Measurements from ENCODE around the gene MATN4. TPM values are rescaled to one million over a fixed set of nuclear protein-coding genes. Genes with fewer than 3 reads are reported as not detected.

The MATN4 gene
- total and polyA plus RNA-seq, 7 donors: not detected

- ATAC-seq: no peak
- 69 to 74% (median 69%) methylated on average over 3 of the region's 3 CpGs for WGBS, 3 donors
- Histone ChIP-seq H3K4me3 (no peak overlapping the region), H3K27me3 (ENCODE audit: insufficient read depth in 3 of 3, low read length in 2 of 3) (no peaks in the 10 kb centered on the region), H3K4me1 (no peaks in the 10 kb centered on the region), H3K36me3 (ENCODE audit: insufficient read depth in 1 of 2, low read depth in 1 of 2) (no peaks in the 10 kb centered on the region), H3K9me3 (no peaks in the 10 kb centered on the region), H3K27ac (no peak overlapping the region)
- no peak for DNase-seq
- intact Hi-C loops (cut with DNase I): no loop called here
- TF ChIP-seq CTCF (IDR thresholded peaks at IDR 0.05): no peak
These were observed 39.0 kb downstream of the MATN4 start for GRCh38 chr20:45269056-45269455.

GRCh38 chr20:45268531-45268930 is 39.6 kb downstream of the MATN4 start:
- ATAC-seq: no peak
- no peaks in the 10 kb centered on the region for H3K27me3 ChIP-seq (ENCODE audit: insufficient read depth in 3 of 3, low read length in 2 of 3)
- no peak overlapping the region for H3K4me3 ChIP-seq
- WGBS, 3 donors: 65 to 73% (median 69%) methylated on average over 3 of the region's 3 CpGs
- no peaks in the 10 kb centered on the region for H3K9me3 ChIP-seq
- no peaks in the 10 kb centered on the region for H3K36me3 ChIP-seq (ENCODE audit: insufficient read depth in 1 of 2, low read depth in 1 of 2)
- intact Hi-C loops (cut with DNase I): no loop called here
- no peaks in the 10 kb centered on the region for H3K4me1 ChIP-seq
- TF ChIP-seq CTCF (IDR thresholded peaks at IDR 0.05): no peak
- no peak for DNase-seq
- no peak overlapping the region for H3K27ac ChIP-seq

DNA sequence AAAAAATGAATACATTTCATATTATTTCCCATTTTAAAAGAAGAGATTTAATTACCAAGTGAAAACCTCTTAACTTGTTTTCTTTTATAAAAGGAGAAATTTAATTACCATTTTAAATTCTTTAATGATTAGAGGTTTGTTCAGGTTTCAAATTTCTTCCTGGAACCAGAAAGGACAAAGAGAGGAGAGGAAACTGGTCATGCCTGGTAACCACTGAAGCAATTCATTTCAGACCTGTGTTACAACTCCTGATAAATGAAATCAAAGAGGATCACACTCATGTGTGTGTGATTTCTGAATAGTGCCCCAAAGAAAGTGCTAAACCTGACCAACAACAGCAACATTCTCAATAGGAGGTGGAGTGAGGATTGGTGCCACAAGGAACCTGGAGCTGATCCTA is 41.1 kb downstream of the MATN4 start:
- ATAC-seq (no peak), DNase-seq (no peak)
- Histone ChIP-seq H3K4me3 (no peak overlapping the region), H3K27me3 (ENCODE audit: insufficient read depth in 3 of 3, low read length in 2 of 3) (no peaks in the 10 kb centered on the region), H3K36me3 (ENCODE audit: insufficient read depth in 1 of 2, low read depth in 1 of 2) (no peaks in the 10 kb centered on the region), H3K4me1 (no peaks in the 10 kb centered on the region), H3K9me3 (no peaks in the 10 kb centered on the region), H3K27ac (no peak overlapping the region)
- TF ChIP-seq CTCF (IDR thresholded peaks at IDR 0.05): no peak
- intact Hi-C loops (cut with DNase I): no loop called here

- Histone ChIP-seq H3K27me3 (ENCODE audit: insufficient read depth in 3 of 3, low read length in 2 of 3) (peaks cover 0 to 2% (median 0%) of the 10 kb centered on the region in 3 donors), H3K27ac (no peak overlapping the region), H3K4me1 (no peaks in the 10 kb centered on the region), H3K4me3 (no peak overlapping the region), H3K36me3 (ENCODE audit: insufficient read depth in 1 of 2, low read depth in 1 of 2) (no peaks in the 10 kb centered on the region), H3K9me3 (no peaks in the 10 kb centered on the region)
- TF ChIP-seq CTCF (IDR thresholded peaks at IDR 0.05): no peak
- no peak for DNase-seq
- intact Hi-C loops (cut with DNase I): no loop called here
- no peak for ATAC-seq
- WGBS, 3 donors: 72 to 74% (median 73%) methylated on average over 3 of the region's 3 CpGs
These were observed 44.4 kb downstream of the MATN4 start for GRCh38 chr20:45263556-45264266.

- Histone ChIP-seq H3K9me3 (no peaks in the 10 kb centered on the region), H3K4me3 (no peak overlapping the region), H3K36me3 (ENCODE audit: insufficient read depth in 1 of 2, low read depth in 1 of 2) (no peaks in the 10 kb centered on the region), H3K4me1 (peaks cover 12% of the 10 kb centered on the region), H3K27me3 (ENCODE audit: insufficient read depth in 3 of 3, low read length in 2 of 3) (peaks cover 0 to 4% (median 0%) of the 10 kb centered on the region in 3 donors), H3K27ac (no peak overlapping the region)
- 33 to 34% (median 33%) methylated on average over 2 of the region's 2 CpGs for WGBS, 3 donors
- DNase-seq (no peak), ATAC-seq (no peak)
- TF ChIP-seq CTCF (IDR thresholded peaks at IDR 0.05): no peak
- intact Hi-C loops (cut with DNase I): no loop called here
These were observed 49.4 kb downstream of the MATN4 start for GRCh38 chr20:45258664-45259063.
